ENCODE measurements around the gene SLC25A10.

Gene SLC25A10

DNA sequence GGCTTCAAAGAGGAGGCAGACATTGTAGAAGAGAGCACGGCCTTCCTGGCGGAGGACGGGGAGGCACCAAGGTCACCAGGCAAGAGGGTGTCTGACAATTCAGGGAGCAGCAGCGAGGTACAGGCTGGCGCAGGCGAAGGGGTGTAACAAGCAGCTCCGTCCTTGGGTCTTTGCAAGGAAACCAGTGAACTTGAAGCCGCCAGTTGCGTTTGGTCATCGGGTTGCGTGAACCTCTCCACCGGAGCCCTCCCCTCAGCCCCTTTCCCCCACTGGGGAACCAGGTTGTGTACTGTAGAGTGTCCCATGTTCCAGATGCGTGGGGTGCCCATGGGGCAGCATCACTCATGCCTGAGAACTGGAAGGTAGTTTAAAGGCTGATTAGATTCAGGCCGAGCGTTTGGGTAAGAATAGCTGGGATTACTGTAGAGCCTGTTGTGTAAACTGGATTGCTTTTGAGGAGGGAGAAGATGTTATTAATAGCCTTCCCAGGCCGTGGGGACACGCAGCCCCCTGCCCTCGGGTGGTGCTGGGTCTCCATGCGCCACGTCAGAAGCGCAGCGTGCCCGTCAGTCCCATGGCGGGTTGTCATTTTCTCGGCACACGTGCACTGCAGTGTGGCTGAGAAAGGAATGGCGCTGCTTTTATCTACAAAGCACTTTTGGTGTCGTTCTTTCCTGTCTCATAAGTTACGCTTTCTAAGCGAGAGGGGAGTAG is 6.4 kb upstream of the SLC25A10 start:
- no peak for DNase-seq (ENCODE audit: low read depth in 2 of 3, low spot score in 2 of 3)

DNA sequence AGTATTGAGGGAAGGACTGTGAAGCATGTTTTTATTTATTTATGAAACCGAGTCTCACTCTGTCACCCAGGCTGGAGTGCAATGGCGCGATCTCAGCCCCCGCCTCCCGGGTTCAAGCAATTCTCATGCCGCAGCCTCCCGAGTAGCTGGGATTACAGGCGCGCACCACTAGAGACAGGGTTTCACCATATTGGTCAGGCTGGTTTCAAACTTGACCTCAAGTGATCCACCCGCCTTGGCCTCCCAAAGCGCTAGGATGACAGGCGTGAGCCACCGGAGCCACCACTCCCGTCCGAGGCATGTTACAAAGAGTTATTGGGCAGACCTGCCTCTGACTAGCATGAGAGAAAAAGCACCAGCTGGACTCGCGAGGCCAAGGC is 5.9 kb upstream of the SLC25A10 start:
- DNase-seq (ENCODE audit: low read depth in 2 of 3, low spot score in 2 of 3), result no peak

DNA sequence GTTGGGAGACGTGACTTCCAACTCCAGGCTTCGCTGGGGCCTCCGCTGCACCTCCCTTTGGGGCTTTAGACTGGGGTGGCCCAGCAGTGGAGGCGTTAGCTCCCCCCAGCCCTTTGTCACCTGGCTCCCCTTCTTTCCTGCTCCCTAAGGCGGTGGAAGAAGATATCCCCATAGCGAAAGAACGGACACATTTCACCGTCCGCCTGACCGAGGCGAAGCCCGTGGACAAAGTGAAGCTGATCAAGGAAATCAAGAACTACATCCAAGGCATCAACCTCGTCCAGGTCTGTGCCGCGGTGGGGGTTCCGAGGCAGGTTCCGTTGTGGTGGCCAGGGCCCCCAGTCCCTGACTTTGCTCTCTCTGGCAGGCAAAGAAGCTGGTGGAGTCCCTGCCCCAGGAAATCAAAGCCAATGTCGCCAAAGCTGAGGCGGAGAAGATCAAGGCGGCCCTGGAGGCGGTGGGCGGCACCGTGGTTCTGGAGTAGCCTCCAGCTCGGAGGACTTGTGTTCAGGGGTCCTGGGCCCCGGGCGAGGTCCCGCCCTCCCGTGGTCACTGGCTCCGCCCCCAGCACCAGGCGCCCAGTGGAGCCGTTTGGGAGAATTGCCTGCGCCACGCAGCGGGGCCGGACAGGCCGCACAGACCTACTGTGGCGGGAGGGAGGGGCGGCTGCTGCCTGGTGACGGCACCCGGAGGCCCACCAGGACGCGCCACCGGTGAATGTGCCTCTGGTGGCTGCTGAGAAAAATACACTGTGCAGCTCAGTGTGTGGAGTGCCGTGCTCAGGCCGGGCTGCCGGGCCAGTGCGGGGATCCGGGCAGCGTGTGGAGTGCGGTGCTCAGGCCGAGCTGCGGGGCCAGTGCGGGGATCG is 5.1 kb upstream of the SLC25A10 start:
- DNase-seq (ENCODE audit: low read depth in 2 of 3, low spot score in 2 of 3), result no peak

DNA sequence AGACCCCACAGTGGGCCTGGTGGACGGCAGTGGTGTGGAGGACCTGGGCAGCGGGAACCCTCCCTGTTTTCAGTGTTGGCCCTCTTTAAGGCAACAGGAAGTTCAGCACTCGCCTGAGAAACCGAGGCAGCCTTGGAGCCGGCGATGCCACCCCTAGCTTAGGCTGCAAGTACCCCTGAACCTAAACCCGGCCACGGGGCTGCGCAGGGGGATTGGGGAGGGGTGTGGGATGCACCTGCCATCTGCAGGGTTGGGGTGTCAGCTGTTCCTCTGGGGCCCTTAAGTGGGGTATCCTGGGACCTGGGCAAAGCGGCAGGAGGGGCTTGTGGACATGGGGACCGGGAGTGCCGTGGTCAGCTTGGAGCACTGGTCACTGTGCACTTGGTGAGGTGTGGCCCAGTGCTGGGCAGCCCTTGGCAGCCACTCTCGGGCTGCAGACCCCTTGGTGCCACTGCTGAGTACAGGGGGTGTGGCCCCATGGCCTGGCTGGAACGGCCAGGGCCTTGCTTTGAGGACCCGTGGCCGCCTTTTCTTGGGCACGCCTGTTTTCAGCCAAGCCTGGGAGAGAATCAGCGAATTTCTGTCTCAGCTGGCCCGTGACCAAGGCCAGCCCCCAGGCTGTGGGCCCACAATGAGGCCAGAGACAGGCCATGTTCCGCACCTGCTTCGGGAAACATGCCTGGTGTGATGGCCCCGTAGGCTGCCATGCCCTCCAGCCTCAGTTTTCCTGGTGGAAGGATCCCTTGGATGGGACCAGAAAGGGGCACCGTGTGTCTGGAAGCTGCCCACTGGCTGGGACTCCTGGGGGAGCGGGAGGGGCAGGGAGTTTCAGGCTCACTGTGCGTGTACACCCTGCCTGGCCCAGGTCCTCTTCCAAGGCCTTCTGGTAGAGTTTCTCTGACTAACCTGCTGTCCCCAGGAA is 4.1 kb upstream of the SLC25A10 start:
- DNase-seq (ENCODE audit: low read depth in 2 of 3, low spot score in 2 of 3), result no peak

DNA sequence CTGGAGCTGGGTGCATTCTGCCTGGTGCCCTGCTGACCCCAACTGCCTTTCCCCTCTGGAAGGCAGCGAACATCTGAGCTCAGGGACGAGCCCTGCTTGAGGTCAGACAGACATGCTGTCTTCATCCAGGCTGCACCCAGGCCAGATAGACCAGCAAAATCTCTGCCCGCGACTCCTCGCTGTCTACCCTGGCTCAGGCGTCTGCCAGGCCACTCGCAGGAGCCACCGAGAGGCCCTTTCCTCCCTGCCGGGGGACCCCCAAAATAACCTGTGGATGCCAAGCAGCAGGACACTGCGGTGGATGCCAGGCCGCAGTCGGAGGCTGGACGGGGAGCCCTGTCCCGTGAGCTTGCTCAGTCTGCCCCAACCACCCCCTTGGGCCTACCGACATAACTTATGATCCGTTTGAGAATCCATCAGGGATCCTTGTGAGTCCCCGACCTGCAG is 3.3 kb upstream of the SLC25A10 start:
- DNase-seq (ENCODE audit: low read depth in 2 of 3, low spot score in 2 of 3), result no peak

DNA sequence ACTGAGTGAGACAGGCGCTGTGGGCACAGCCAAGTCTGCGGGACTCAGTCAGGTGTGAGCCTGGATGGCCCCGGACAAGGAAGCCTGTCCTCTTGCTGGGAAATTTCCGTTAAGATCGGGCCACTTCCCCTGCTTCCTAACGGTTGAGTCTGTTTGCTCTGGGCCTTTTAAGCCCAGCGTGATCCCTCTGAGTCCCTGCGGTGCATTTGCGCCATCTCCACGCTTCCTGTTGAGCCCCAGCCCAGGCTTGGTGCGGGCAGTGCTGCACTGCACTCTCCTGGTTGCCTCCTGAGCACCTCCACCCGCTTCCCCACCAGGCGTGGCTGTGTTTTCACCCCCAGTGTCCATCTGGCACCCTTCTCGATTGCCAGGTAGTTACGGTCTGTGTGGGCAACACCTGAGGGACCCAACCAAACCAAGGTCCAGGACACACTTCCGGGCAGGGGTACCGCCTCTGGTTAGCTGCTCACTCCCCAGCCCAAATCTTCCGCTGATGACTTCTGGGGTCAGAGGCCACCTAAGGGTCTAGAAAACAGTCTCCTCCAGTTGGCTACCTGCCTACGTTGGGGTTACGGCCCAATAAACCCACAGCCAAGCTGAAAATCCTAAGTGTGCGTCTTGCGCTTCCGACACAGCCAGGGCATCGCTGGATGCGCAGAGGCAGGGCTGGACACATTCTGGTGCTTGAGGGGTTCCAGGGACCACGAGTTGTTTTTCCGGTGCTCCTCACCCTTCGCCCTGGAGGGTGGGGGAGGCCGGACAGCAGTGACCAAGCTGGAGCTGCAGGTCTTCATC is 1.4 kb upstream of the SLC25A10 start:
- DNase-seq (ENCODE audit: low read depth in 2 of 3, low spot score in 2 of 3), result no peak

DNA sequence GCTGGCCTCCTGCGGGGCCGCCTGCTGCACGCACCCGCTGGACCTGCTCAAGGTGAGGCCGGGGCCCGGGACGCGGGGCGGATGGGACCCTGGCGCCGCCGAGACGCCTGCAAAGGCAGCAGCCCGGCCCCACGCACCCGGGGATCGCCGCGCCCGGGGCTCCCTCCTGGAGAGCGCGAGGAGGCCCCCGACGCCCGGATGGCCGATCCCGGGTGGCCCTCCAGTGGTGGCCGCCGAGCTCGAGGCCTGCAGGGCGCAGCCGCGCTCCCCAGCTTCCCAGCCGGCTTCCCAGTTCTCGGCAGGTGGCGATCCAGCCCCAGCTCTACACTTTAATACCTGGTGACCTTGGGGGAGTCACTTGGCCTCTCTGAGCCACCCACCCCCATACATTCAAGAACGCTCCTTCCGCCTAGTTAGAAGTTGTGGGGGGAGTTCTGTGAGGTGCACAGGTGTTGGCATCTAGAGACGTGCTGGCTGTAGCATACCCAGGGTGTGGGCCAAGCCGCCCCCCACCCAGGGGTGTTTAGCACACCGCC is 452 bp downstream of the SLC25A10 start:
- no peak for DNase-seq (ENCODE audit: low read depth in 2 of 3, low spot score in 2 of 3)

DNA sequence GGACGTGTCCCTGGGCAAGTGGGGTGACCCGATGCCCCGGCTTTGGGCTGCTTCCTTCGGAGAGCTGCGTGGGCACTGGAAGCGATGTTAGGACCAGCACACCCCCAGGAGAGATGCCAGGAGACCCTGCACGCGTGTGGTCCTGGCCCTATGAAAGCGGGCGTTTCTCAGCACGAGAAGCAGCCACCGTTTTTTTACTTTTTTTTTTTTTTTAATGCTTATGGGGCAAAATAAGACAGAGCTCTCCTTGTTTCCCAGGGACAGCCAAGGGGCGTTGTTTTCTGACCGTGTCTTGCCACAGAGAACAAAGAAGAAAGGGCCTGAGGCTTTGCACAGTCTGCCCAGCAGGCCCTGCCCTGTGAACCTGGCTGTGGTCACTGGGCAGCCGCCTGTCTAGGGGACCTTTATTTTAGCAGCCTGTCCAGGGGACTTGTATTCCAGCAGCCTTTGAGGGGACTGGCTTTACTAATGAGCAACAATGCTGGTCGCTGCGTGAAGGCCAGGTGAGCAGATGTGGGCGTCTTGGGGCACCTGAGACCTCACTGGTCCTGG is 996 bp downstream of the SLC25A10 start:
- no peak for DNase-seq (ENCODE audit: low read depth in 2 of 3, low spot score in 2 of 3)

DNA sequence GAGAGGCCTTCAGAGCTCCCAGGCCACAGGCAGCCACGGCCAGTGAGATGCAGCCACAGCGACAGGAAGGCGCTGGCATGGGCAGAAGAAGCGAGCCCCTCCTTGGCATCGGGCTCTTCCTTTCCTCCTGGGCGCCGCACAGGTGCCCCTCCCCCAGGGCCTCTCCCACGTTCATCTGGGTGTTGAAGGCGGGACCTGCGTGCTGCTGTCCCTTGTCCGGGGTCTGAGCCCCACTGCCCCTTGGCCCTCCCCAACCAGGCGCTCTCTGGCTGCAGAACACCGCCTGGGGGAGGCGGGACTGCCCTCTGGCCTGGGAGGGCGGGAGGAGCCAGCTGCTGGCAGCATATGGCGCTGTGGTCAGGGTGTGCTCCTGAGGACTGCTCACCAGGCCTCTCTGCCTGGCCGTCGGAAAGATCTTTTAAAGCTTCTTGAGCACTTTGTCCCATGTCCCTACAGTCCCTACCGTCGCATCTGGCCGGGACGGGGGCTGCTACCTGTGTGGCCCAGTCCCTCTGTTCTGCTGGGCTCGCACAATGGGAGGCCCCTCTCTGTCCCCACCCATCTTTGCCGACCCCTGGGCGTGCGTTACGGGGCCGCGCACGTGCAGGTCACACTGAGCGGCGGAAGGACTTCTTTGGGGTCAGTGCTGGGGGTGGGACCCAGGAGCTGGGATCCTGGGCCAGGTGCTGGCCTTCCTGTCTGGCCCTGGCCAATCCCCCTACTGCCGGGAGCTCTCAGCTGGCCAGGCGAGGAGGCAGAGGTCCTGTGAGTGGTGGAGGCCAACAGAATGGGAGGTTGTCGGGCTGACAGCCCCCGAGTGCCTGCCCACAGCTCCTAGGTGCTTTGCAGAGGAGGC is 1.7 kb downstream of the SLC25A10 start:
- DNase-seq (ENCODE audit: low read depth in 2 of 3, low spot score in 2 of 3), result no peak

DNA sequence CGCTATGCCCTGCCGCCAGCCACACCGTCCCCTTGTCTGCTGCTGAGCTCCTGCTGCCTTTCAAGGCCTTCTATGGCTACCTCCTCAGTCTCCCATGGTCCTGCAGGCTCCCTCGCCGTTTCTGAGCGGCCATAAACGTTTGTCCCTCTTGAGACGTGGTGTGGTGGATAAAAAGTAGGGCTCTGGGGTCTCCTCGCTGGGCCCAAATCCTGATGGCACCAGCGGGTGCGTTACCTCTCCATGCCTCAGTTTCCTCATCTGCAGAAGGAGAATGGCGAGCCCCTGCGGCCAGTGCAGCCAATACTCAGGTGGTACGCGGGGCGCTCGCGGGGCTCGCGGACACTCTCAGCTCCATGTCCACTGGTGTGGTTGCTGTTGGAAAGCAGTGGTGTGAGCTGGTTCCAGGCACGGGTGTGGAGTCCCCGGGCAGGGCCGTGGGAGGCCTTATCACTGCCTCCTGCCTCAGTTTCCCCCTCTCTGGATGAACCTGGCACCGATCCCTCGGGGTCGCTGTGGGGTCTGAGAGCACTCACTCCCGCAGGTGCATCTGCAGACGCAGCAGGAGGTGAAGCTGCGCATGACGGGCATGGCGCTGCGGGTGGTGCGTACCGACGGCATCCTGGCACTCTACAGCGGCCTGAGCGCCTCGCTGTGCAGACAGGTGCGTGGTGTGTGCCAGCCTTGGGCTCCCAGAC is 2.5 kb downstream of the SLC25A10 start:
- DNase-seq (ENCODE audit: low read depth in 2 of 3, low spot score in 2 of 3), result no peak

DNA sequence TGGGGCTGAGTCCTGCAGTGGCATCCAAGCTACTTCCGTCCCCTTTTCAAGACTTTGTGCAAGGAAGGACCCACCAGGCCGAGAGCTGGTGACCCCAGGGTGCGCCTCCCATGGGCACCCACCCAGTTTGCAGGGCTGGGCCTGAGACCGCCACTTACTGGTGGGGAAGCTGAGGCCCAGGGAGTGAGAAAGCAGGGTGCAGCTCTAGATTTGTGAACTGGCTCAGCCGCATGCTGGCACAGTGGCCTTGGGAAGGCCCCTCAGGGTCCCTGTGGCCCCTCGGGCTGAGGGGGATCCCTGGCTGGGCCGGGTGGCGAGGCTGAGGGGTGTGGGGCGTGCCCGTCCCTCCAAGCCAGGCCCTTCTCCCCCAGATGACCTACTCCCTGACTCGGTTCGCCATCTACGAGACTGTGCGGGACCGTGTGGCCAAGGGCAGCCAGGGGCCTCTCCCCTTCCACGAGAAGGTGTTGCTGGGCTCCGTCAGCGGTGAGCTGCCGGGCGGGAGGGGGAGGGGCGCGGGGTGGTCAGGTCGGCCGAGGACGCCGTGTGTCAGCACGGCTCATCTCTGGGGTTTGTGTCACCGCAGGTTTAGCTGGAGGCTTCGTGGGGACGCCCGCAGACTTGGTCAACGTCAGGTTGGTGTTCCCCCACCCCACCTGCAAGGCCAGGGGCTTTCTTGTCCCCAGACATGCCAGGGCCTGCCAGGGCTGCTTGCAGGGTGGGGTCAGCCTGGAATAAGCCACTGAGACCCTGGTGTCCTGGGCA is 3.2 kb downstream of the SLC25A10 start:
- DNase-seq (ENCODE audit: low read depth in 2 of 3, low spot score in 2 of 3), result no peak

DNA sequence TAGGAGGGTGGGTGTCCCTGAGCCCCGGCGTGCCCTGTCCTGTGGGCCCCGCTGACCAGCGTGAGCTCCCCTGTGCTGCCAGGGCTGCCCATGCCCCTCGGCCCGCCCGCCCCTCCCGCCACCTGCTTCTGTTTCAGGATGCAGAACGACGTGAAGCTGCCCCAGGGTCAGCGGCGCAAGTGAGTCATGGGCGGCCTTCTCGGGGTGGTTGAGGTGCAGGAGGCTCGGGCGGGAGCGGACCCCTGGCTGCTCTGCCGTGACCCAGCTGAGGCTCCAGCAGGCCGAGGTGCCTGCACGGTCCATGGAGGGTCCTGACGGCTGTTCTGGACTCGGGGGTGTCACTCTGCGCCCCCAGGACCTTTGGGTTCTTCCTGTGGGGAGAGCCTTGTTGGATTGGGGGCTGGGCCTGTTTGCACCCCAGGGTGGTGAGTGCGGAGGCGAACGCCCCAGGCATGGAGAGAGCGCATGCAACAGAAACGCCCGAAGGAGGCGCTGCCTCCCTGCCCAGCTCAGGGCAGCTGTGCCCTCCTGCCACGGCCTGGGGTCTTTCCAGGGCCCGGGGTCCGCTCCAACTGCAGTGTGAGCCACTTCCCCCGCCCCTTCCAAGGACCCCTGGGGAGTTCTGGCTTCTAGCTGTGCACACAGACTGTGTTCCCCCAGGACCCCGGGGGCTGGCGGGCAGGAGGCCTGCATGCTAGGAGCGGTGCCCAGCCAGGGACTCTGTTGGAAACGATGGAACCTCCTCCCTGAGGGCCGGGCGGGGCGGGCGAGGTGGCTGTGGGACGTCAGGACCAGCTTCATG is 4.0 kb downstream of the SLC25A10 start:
- DNase-seq (ENCODE audit: low read depth in 2 of 3, low spot score in 2 of 3), result no peak

DNA sequence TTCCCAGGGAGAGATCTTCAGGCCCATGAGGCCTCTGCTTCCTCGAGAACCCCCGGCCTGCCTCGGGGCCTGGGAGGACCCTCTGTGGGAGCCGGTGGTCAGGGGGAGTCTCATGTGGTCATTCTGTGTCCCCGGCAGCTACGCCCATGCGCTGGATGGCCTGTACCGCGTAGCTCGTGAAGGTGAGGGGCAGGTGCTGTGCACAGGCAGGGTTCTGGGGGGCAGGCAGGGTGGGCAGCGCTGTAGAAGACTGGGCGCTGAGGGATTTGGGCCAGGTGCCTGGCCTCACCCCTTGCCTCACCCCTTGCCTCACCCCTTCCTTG is 4.6 kb downstream of the SLC25A10 start:
- no peak for DNase-seq (ENCODE audit: low read depth in 2 of 3, low spot score in 2 of 3)

DNA sequence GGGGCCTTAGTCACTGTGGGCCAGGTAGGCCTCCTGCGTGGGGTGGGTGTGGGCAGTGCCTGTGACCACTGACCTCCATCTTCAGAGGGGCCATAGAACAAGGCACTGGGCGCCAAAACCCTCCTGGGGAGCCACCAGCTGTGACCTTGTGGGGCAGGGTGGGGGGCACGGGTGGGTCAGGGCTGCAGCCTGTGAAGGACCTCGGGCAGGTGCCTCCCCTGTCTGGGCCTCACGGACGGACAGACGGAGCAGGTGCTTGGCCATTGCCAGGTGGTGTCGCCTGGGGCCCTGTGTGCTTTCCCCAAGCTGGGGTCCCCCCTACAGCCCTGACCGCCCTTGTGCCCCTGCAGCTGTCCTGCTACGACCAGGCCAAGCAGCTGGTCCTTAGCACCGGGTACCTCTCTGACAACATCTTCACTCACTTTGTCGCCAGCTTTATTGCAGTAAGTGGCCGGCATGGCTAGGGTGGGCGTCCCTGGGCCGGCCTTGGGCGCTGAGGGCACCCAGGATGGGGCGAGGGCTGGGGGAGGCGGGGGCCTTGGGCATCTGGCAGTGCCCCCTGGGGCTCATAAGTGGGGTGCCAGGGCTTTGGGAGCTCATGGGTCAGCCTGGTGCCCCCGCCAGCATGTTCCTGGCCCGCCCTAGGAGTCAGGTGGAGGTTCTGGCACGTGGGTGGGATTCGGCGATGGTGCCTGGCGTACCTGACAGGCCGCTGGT is 5.1 kb downstream of the SLC25A10 start:
- DNase-seq (ENCODE audit: low read depth in 2 of 3, low spot score in 2 of 3), result no peak

DNA sequence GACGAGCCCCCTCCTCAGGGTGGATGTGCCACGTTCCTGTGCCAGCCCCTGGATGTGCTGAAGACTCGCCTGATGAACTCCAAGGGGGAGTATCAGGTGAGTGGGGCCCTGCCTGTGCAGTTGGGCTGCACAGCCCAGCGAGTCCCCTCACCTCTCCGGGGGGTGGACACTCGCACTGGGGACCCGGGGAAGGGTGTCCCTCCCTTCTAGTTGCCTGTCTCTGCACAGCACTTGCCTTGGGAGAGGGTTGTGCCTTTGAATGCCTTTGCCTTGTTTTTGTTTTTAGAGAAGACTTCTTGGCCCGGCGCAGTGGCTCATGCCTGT is 5.6 kb downstream of the SLC25A10 start:
- DNase-seq (ENCODE audit: low read depth in 2 of 3, low spot score in 2 of 3), result no peak

DNA sequence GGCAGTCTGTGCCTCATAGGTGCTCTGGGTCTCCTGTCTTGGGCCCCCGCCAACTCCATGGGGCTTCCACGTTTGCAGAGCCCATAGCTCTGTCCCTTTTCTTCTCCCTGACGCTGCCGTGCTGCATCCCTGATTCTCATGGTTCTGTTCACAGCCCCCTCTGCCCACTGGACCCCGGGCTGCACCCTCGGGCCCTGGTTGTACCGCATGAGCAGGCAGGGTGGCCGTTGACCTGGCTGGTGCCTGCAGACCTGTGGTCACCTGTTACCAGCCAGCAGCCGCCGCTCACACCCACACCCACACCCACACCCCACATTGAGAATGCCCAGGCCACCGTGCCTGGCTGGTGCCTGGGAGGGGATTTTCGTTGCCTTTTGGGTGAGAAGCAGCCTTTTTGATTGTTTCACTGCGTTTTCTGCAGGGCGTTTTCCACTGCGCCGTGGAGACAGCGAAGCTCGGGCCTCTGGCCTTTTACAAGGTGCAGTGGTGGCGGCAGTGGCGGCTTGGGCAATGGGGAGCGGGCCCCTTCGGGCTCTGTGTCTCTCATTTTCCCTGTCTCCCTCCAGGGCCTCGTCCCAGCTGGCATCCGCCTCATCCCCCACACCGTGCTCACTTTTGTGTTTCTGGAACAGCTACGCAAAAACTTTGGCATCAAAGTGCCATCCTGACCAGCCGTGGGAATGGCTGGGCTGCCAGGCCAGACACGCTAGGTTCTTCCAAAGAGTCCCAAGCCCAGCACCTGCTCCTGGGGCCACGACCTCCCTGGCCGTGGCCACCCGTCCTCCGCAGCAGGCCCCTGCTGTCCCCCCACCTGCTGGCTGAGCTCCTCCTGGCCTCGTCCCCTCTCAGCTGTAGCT is 7.6 kb downstream of the SLC25A10 start:
- DNase-seq (ENCODE audit: low read depth in 2 of 3, low spot score in 2 of 3), result no peak

All from activated CD8-positive, alpha-beta memory T cell treated with anti-CD3 and anti-CD28 coated beads for 48 hours (primary cell).